AG09319 (cell line): ENCODE measurements around the gene THBD.

Experiments
- DNase-seq: peaks from one replicate; pipeline ENCODE4 v3.0.0-alpha.2; 2010; ENCODE audit warnings: low read depth; ENCODE audit errors: extremely low read depth
- TF ChIP-seq, protein P1 (sequence below): IDR thresholded peaks from 2 replicates; pipeline ENCODE4 v1.5.1; 2011; ENCODE audit warnings: low read depth, mild to moderate bottlenecking, inconsistent platforms, low read length, moderate library complexity

Gene THBD, protein sequence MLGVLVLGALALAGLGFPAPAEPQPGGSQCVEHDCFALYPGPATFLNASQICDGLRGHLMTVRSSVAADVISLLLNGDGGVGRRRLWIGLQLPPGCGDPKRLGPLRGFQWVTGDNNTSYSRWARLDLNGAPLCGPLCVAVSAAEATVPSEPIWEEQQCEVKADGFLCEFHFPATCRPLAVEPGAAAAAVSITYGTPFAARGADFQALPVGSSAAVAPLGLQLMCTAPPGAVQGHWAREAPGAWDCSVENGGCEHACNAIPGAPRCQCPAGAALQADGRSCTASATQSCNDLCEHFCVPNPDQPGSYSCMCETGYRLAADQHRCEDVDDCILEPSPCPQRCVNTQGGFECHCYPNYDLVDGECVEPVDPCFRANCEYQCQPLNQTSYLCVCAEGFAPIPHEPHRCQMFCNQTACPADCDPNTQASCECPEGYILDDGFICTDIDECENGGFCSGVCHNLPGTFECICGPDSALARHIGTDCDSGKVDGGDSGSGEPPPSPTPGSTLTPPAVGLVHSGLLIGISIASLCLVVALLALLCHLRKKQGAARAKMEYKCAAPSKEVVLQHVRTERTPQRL

DNA sequence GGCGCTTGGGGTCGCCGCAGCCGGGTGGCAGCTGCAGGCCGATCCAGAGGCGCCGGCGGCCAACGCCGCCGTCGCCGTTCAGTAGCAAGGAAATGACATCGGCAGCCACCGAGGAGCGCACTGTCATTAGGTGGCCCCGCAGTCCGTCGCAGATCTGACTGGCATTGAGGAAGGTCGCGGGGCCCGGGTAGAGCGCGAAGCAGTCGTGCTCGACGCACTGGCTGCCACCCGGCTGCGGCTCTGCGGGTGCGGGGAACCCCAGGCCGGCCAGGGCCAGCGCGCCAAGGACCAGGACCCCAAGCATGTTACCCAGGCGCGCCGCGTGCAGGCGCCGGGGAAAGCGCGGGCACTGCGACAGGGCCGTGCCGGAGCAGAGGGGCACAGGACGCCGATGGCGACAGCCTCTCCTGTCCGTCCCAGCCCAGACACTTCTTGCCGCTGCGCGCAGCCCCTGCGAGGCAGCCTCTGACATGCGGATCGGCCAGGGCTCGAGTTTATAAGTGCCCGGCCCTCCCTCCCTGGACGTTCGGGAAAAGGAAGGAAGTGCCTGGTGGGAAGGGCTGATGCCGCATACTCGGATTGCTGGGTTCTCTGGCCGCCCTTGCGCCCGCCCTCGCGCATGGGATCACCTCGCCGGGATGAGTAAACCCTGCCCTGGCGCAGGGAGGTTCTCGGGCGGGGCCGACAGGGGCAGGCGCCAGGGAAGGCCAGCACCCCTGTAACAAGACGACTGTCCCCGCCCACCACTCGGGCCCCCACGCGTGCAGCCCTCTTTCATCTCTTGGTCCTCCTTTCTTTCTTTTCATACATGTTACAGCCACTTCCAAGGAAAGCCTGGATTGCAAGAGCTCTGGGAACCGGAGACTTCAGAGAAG lies at the start of gene THBD:
THBD (minus strand) TSS at position 472 of the 875 bp plus-strand sequence; CDS start at position 304, 168 bp downstream.
- DNase-seq, result no peak
- TF ChIP-seq, protein P1, sequence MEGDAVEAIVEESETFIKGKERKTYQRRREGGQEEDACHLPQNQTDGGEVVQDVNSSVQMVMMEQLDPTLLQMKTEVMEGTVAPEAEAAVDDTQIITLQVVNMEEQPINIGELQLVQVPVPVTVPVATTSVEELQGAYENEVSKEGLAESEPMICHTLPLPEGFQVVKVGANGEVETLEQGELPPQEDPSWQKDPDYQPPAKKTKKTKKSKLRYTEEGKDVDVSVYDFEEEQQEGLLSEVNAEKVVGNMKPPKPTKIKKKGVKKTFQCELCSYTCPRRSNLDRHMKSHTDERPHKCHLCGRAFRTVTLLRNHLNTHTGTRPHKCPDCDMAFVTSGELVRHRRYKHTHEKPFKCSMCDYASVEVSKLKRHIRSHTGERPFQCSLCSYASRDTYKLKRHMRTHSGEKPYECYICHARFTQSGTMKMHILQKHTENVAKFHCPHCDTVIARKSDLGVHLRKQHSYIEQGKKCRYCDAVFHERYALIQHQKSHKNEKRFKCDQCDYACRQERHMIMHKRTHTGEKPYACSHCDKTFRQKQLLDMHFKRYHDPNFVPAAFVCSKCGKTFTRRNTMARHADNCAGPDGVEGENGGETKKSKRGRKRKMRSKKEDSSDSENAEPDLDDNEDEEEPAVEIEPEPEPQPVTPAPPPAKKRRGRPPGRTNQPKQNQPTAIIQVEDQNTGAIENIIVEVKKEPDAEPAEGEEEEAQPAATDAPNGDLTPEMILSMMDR, result no peak

DNA sequence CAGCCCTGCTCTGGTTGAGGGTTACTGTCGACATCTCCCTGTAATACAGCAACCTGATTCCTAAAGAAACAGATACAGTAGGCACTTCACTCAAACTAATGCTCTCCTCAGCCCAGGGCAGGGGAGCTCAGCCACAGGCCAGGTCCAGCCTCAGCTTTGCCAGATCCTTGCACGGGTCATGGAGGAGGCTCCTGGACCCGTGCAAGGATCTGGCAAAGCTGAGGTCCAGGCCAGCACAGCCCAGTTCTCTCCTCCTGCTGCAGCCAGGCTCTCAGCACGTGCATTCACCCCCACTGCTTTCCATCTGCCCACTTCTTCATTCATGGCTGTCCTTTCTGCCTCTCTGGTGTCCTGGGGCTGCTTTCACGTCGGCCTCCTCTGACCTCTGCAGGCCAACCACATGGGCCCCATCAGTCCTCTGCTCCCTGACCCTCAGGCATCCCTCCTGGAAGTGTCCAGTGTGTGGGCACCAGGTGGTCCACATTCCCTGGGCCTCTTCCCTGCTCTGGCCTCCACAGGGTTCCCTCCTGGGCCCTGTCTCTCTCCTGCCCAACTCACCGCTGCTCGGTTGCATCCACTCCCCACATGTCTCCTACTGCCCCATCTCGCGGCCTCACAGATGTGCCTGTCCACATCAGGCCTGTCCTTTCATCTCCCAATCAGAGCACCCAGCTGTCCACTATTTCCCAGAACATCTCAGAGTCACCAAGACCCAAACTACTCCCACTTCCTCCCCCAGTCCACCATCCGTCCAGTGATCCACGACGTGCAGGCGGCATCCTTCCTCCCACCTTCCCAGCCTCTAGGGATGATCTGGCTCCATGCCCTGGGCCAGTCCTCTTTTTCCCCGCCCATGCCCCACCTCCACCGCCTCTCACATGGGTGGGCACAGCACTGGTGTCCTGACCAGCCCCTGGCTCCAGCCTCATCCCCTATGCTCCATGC lies 48.4 kb upstream of the THBD start:
- no peak for DNase-seq
- TF ChIP-seq, protein P1, result no peak

DNA sequence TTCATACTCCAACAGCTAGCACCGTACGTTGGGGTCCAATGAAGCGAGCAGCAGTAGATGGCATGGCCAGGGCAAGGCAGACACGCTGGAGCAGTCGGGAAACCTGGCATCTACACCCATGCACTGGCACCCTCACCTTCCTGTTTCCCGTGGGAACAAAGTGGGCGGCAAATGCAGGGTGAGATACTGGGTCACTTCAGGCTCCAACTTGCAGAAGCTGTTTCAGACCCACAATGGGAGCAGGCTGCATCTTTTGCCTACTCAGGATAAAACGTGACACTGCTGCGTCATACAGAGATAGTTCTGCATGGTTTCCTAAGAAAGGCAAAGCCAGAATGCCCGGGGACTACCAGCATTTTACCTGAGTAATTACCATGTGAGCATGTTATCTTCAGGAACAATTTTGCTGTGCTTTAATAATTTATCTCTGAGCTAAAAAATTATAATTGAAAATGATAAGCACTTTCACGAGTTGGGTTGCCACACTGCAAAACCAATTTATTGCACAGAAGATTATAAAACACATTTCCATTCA lies 47.6 kb upstream of the THBD start:
- TF ChIP-seq, protein P1, result no peak
- DNase-seq, result no peak

DNA sequence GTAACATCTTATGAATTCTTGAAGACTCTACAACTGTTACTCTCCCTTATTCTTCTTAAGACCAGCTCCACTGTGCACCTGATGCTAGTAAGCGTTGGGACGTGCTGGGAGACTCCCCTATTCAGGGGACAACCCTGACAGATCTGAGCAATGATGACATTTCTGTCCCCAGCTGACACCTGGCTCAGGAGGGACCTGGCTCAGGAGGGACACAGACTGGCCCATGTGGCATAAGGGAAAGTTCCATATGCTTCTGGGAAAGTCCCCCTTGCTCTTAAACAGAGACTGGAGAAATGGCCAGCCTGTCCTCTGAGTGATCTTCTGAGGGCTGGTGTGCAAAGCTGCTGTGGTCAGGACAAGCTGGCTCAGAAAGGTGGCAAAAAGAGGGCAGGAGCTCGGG lies 46.6 kb upstream of the THBD start:
- TF ChIP-seq, protein P1, result no peak

DNA sequence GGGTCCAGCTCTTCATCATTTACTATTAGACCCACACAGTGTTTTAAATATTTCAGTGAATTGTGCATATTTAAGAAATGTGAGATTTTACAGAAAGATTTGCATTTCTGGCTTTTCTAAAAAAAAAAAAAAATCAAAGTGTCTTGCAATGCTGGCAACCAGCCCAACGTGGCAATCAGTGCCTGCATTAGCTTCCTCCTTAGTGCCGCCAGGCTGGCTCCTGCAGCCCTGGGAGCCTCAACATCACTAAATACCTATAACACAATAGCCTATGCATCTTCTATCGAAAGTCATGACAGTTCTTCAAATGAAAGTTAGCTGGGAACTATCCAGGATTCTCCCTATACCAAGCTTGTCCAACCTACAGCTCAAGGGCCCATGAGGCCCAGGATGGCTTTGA lies 46.0 kb upstream of the THBD start:
- TF ChIP-seq, protein P1, result no peak
- DNase-seq, result no peak

More for the DNA sequence above, 46.6 kb upstream of the THBD start:
- no peak for DNase-seq

DNA sequence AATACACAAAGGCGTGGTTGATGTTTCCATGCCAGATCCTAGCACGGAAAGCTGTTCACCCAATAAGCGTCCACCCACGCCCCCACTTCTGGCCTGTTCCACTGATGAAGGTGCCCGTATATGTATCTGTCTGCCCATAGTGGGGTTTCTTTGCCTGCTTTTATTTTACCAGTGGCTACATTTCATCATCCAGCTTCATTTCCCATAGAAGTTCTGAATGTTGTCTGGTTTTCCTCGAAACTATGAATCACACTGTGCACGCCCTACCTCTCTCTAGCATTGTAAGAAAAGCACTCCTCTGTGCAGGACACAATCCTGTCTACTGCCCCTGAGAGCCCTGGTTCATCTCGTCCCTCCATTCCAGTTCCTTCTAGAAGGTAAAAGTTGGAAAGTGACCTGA lies 45.5 kb upstream of the THBD start:
- DNase-seq, result no peak

More for the DNA sequence above, 45.5 kb upstream of the THBD start:
- TF ChIP-seq, protein P1, result no peak
